Adipocyte (in vitro differentiated cells): ENCODE results near the gene MYL1.

Experiments used
- DNase-seq: peaks from one replicate; pipeline ENCODE4 v3.0.0-alpha.2; 2015; ENCODE audit warnings: low read depth
- H3K27me3 ChIP-seq: replicated peaks from 2 replicates; pipeline ENCODE4 v1.7.0; 2013; ENCODE audit warnings: mild to moderate bottlenecking, low read length, moderate library complexity; ENCODE audit not compliant: control insufficient read depth, insufficient read depth
- H3K36me3 ChIP-seq: 2 replicates; pipeline ENCODE4 v1.7.0; 2013; ENCODE audit warnings: low read length, mild to moderate bottlenecking, moderate library complexity; ENCODE audit not compliant: control insufficient read depth, insufficient read depth, severe bottlenecking
- H3K4me1 ChIP-seq: 2 replicates; pipeline ENCODE4 v1.7.0; 2013; ENCODE audit warnings: mild to moderate bottlenecking, low read length, moderate library complexity; ENCODE audit not compliant: control insufficient read depth, insufficient read depth
- H3K4me3 ChIP-seq: 2 replicates; pipeline ENCODE4 v1.7.0; 2013; ENCODE audit warnings: mild to moderate bottlenecking, low read length, moderate library complexity
- H3K9ac ChIP-seq: 2 replicates; pipeline ENCODE4 v1.7.0; 2013; ENCODE audit warnings: mild to moderate bottlenecking, low read length, moderate library complexity
- H3K9me3 ChIP-seq: 2 replicates; pipeline ENCODE4 v1.7.0; 2013; ENCODE audit warnings: mild to moderate bottlenecking, low read length, moderate library complexity; ENCODE audit not compliant: control insufficient read depth

Gene MYL1

GRCh38 chr2:210264282-210264681 lies 50.7 kb downstream of the MYL1 start:
- no peaks in the 10 kb centered on the region for H3K36me3 ChIP-seq
- no peaks in the 10 kb centered on the region for H3K4me1 ChIP-seq
- no peaks in the 10 kb centered on the region for H3K9me3 ChIP-seq
- H3K27me3 ChIP-seq, result peaks cover 5% of the 10 kb centered on the region
- H3K9ac ChIP-seq, result no peak overlapping the region
- H3K4me3 ChIP-seq, result no peak overlapping the region
- no peak for DNase-seq

GRCh38 chr2:210263841-210264240 lies 51.1 kb downstream of the MYL1 start:
- H3K27me3 ChIP-seq, result peaks cover 5% of the 10 kb centered on the region
- no peaks in the 10 kb centered on the region for H3K4me1 ChIP-seq
- H3K36me3 ChIP-seq, result no peaks in the 10 kb centered on the region
- no peak for DNase-seq
- no peak overlapping the region for H3K9ac ChIP-seq
- no peaks in the 10 kb centered on the region for H3K9me3 ChIP-seq
- no peak overlapping the region for H3K4me3 ChIP-seq

GRCh38 chr2:210262036-210262435 lies 52.9 kb downstream of the MYL1 start:
- Histone ChIP-seq H3K4me3 (no peak overlapping the region), H3K27me3 (peaks cover 5% of the 10 kb centered on the region), H3K9me3 (no peaks in the 10 kb centered on the region), H3K9ac (no peak overlapping the region), H3K4me1 (no peaks in the 10 kb centered on the region), H3K36me3 (no peaks in the 10 kb centered on the region)
- DNase-seq, result no peak

GRCh38 chr2:210259687-210260086 lies 55.3 kb downstream of the MYL1 start:
- H3K27me3 ChIP-seq, result no peaks in the 10 kb centered on the region
- H3K4me3 ChIP-seq, result no peak overlapping the region
- no peaks in the 10 kb centered on the region for H3K4me1 ChIP-seq
- no peaks in the 10 kb centered on the region for H3K36me3 ChIP-seq
- no peak for DNase-seq
- no peak overlapping the region for H3K9ac ChIP-seq
- no peaks in the 10 kb centered on the region for H3K9me3 ChIP-seq

GRCh38 chr2:210252699-210253606 lies 62.0 kb downstream of the MYL1 start:
- no peak overlapping the region for H3K9ac ChIP-seq
- no peaks in the 10 kb centered on the region for H3K4me1 ChIP-seq
- no peaks in the 10 kb centered on the region for H3K9me3 ChIP-seq
- H3K36me3 ChIP-seq, result no peaks in the 10 kb centered on the region
- peak; percentile 8 for DNase-seq
- H3K27me3 ChIP-seq, result no peaks in the 10 kb centered on the region
- H3K4me3 ChIP-seq, result no peak overlapping the region

GRCh38 chr2:210250622-210251021 lies 64.4 kb downstream of the MYL1 start:
- Histone ChIP-seq H3K4me1 (no peaks in the 10 kb centered on the region), H3K4me3 (no peak overlapping the region), H3K9me3 (no peaks in the 10 kb centered on the region), H3K27me3 (no peaks in the 10 kb centered on the region), H3K9ac (no peak overlapping the region), H3K36me3 (no peaks in the 10 kb centered on the region)
- DNase-seq, result no peak
